GM20000 (cell line): ENCODE results near the gene MYRF.

ENCODE experiments used
- DNase-seq: peaks from one replicate; pipeline ENCODE4 v3.0.0; 2012; ENCODE audit warnings: low spot score
- CTCF ChIP-seq: IDR thresholded peaks from 2 replicates; pipeline ENCODE4 v1.5.1; 2012; ENCODE audit warnings: mild to moderate bottlenecking, control low read depth; ENCODE audit errors: extremely low read depth, missing control alignments

Gene MYRF

DNA sequence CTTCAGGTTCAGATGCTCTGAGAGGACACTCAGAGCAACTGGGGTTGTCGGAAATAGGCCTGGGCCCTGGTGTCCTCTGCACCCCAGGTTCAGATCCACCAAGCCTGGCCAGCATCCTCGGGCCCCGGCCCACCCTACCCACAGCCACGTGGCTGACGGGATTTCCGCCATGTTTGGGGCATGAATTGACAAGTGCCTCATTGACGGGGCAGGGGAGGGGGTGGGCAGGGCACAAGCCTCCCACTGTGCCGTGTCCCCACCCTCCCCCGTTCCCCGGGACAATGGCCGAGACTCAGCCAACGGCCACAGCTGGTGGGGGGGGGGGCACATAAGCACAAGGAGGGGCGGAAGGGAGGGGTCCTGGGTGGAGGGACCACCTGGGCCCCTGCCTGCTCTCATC lies 8.5 kb downstream of the MYRF start:
- no peak for DNase-seq
- no peak for TF ChIP-seq CTCF

DNA sequence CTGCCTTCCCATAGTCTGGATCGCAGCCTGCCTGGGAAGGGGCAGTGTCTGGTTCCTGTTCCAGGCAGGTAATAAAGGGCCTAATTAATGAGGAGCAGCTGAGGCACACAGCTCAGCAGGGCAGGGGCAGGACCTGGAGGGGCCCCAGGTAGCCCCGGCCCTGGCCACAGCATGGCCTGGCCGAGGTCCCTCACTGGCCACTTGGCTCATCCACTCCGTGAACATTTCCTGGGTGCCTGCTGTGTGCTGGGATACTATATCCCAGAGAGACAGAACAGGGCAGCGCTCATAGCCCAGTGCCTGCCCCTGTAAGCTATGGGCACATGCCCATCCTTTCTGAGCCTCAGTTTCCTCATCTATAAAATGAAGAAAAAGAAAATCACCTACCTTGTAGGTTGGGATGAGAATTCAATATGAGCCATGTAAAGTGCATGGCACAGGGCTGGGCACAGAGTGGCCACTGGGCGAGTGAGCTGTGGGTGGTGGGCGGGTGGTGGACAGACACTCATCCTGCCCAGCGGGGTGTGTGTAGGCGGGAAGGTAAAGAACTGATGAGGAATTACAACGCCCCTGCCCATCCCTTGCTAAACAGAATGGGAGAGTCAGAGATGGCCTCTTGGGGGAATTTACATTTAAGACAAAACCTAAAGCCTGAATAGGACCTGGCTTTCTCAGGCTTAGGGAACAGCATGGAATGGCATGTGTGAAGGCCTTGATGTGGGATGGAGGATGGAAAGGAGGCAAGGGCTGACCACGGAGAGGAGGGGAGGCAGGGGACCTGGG lies 9.2 kb downstream of the MYRF start:
- no peak for DNase-seq
- no peak for TF ChIP-seq CTCF

GRCh38 chr11:61762223-61762615 lies 9.8 kb downstream of the MYRF start:
- DNase-seq, result no peak
- TF ChIP-seq CTCF, result no peak

DNA sequence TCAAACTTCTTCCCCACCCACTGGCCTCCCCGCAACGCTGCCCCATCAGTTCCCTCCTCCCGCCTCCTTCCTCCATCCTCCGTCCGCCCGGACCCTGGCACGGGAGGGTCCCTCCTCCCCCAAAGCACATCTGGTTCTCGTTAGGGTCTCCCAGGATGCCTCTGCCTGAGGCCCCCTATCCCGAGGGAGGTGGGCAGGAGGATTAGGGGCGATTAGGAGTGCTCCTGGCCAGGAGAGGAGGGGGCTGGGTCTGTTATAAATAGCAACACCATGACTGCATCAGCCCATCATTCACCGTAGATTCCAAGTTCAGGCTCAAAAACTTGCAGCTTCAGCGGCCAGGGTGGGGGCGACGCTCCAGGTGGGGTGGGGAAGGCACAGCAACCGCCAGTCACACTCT lies 10.4 kb downstream of the MYRF start:
- TF ChIP-seq CTCF, result no peak
- no peak for DNase-seq

GRCh38 chr11:61763930-61764605 lies 11.6 kb downstream of the MYRF start:
- no peak for TF ChIP-seq CTCF
- DNase-seq, result no peak

DNA sequence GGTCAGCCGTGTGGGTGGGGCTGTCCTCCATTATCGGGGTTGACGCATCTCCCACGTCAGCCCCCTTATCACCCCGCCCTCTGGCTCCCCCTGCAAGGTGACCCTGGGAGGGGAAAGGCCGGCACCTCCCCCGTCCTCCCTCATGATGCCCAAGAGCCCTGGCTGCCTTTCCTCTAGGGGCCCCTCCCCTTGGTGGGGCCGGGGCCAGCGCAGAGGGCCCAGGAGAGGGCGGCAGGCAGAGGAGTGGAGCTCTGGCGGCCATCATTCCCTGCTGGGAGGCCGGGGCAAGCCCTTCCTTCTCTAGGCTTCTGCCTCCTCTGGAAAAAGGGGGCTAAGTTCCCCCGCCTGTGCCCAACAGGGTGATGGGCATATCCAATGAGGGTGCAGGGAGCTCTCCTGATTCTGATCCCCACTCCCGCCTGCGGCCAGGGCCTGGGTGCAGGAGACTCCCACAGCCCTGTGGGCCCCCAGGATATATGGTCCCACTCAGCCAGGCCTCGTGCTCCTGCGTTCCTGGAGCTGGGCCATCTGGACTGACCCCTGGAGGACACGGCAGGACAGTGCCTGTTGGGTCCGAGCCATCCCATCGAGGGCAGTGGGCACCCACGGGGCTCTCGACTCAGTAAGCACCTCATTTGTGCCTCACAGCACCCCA lies 12.3 kb downstream of the MYRF start:
- no peak for DNase-seq
- no peak for TF ChIP-seq CTCF
